Retinal pigment epithelial cell (primary cell): ENCODE results near the gene ARHGEF17.

ENCODE experiments used
- DNase-seq: peaks from one replicate; pipeline ENCODE4 v3.0.0-alpha.2; 2010; ENCODE audit warnings: low read depth
- H3K4me3 ChIP-seq: 2 replicates; pipeline ENCODE4 v1.5.1; 2011; ENCODE audit warnings: mild to moderate bottlenecking, low read length, control low read depth, moderate library complexity
- TF ChIP-seq, protein P1 (sequence below): conservative IDR thresholded peaks from 2 replicates; pipeline ENCODE4 v1.5.1; 2011; ENCODE audit warnings: low read depth, low read length, control low read depth, inconsistent platforms

The ARHGEF17 gene

DNA sequence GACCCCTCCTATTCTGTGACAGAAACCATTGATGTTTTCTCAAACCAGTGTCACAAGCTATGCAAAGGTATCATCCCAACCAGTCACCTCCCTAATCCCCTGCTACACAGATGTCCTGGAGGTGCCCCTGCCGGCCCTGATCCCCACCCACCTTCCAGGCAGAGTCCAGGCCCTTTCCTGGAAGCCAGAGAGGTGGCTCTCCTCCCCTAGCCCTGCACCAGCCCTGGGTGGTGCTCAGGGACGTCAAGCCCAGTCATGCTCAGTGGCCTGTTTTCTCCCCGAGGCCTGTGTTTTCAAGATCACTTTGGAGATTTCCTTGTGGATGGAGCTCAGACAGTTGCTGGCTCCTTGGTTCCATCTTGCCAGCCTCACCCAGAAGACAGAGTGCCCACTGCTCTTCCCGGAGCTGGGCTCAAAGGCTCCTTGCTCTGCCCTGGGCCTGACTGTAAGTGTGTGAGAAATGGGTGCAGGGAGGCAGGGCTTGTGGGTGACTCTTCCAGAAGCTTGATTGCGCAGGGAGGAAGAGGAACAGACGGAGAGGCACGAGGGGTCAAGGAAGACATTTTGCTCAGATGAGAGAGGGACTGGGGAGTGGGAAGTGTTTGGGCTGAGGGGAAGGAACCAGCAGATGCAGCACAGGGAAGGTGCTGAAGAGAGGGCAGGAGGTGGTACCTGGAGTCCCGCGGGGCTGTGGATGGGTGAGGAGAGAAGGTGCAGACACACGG is 24.6 kb upstream of the ARHGEF17 start:
- no peak for DNase-seq
- TF ChIP-seq, protein P1, sequence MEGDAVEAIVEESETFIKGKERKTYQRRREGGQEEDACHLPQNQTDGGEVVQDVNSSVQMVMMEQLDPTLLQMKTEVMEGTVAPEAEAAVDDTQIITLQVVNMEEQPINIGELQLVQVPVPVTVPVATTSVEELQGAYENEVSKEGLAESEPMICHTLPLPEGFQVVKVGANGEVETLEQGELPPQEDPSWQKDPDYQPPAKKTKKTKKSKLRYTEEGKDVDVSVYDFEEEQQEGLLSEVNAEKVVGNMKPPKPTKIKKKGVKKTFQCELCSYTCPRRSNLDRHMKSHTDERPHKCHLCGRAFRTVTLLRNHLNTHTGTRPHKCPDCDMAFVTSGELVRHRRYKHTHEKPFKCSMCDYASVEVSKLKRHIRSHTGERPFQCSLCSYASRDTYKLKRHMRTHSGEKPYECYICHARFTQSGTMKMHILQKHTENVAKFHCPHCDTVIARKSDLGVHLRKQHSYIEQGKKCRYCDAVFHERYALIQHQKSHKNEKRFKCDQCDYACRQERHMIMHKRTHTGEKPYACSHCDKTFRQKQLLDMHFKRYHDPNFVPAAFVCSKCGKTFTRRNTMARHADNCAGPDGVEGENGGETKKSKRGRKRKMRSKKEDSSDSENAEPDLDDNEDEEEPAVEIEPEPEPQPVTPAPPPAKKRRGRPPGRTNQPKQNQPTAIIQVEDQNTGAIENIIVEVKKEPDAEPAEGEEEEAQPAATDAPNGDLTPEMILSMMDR, result no peak
- H3K4me3 ChIP-seq, result no peak overlapping the region

DNA sequence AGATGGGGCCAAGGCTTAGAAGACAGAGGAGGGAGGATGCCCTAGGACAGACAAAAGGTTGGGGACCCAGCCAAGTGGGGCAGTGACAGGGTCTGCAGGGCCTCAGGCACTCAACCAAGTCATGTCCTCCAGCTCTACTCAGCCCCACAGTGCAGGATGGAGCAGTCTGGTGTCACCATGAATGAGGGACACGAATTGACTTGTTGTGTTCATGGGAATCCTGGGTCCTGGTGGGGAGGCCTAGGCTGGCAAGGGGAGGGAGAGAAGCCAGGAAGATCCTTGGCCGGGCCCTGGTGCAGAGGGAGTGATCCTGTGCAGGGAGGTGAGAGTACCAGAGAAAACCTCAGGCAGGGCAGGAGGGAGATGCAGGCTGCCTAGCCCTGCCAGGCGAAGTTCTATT is 24.0 kb upstream of the ARHGEF17 start:
- TF ChIP-seq, protein P1, result no peak
- DNase-seq, result no peak
- no peak overlapping the region for H3K4me3 ChIP-seq

DNA sequence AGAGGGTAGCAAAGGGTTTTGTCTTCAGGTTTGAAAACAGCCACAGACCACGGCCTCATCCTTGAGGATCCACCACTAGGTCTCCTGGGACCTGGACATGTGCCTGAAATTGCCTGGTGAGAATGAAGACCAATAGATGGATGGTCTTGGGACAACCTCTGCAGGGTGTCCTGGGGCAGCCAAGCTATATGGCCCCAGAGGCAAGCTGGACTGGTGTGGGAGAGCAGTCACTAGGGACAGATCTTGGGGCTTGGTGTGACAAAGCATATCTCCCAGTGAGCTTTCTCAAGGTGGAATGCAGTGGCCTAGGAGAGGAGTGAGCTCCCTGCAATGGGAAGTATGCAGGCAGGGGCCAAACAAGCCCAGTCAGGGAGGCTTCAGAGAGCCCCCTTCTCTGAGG is 22.4 kb upstream of the ARHGEF17 start:
- TF ChIP-seq, protein P1, result no peak
- no peak for DNase-seq
- no peak overlapping the region for H3K4me3 ChIP-seq

DNA sequence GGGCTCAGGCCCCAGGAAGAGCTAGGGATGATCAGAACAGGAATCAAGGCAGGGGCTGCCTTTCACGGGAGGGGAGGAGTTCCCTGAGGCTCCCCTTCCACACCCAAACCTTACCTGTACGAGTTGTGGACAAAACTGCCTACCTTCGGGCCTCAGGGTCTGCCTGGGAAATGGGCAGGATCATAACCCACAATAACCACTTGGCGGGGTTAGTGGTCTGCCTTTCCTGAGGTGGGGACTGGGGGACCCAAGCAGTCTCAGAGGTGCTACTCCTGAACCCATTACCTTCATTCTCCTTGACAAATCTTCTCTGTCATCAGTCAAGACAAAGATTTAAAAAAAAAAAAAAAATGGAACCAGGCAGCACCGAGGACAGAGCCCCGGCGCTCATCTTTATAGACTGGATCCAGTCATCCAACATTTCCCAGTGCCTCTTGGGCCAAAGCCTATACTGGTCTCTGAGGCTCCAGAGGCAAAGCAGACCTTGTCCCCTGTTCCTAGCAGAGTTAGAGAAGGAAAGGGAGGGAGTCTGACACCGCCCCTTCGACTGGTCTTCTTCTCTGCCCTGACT is 21.8 kb upstream of the ARHGEF17 start:
- no peak for DNase-seq
- TF ChIP-seq, protein P1, result no peak
- no peak overlapping the region for H3K4me3 ChIP-seq

DNA sequence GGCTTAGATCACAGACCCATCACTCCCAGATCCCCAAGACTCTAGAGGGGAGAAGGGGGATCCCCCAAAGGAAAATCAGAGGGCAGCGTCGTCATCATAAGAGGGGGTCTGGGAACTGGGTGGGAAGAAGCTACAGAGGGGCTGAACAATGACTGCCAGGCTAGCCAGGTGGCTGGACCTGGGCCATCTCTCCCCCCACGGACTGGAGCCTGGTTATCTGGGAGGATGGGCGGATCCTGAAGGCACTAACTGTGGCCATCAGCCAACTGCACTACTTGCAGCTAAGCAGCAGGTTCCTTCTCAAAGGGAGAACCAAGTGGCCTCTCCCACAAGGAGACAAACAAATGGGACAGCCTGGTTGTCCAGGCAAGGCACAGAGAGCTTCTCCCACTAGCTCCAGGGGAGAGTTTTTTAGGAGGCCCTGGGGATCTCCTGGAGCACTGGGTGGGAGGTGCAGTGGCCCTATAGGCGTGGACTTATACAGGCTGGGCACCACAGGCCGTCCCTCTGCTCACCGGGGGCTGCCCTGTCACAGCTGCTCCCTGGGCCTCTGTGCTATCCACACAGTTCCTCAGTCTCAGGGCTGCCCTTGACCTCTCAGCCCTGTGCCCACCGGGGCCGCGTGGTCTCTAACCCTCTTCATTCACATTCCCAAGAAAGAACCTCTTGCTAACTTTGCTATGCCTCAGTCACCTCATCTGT is 20.5 kb upstream of the ARHGEF17 start:
- H3K4me3 ChIP-seq, result no peak overlapping the region
- DNase-seq, result no peak
- TF ChIP-seq, protein P1, result no peak

DNA sequence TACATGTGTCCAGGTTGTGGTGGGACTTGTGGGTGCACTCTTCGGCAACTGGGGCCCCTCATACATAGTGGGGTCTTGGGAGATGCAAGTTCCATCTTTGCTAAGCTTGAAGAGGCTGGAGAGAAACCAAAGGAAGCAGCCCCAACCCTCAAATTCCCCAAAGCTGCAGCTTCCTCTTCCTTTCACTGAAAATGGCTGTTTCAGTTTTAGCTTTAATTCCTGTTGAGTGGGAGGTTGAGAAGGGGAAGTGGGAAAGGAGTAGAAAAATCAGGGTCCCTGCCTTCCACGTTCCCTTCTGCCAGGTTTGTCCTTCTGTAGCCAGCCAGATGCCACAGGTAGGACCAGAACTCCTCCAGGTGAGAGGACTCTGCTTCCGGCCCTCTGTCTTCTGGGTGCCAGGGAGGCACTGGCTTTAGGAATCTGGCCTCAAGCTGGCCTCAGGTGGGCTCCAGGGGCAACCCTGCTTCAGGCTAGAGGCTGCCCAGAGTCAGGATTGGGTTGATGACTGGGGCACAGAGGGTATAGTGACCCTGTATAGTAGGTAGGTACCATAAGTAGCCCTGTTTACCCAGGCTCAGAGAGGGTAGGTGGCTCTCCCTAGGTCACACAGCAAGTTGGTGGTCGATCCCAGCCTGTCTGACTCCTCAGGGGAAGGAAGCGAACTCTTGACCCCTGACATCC is 19.7 kb upstream of the ARHGEF17 start:
- no peak overlapping the region for H3K4me3 ChIP-seq
- TF ChIP-seq, protein P1, result no peak
- DNase-seq, result no peak
